ENCODE results near the gene ENOX1. TPM values are rescaled to one million over a fixed set of nuclear protein-coding genes. Genes with fewer than 3 reads are reported as not detected.

The ENOX1 gene
- total RNA-seq, 2 donors from 2014 or later = 1.3 to 2.4 TPM

GRCh38 chr13:43647471-43647870, 139.3 kb downstream of the ENOX1 start:
- Histone ChIP-seq H3K4me1 (no peaks in the 10 kb centered on the region), H3K9me3 (no peaks in the 10 kb centered on the region), H3K27me3 (no peaks in the 10 kb centered on the region), H3K27ac (no peak overlapping the region), H3K36me3 (no peaks in the 10 kb centered on the region), H3K4me3 (no peak overlapping the region)
- no peak for DNase-seq (ENCODE audit: low spot score)
- TF ChIP-seq CTCF (IDR thresholded peaks at IDR 0.05) = no peak

- DNase-seq (ENCODE audit: low spot score) = no peak
- H3K36me3 ChIP-seq = no peaks in the 10 kb centered on the region
- no peaks in the 10 kb centered on the region for H3K9me3 ChIP-seq
- no peaks in the 10 kb centered on the region for H3K4me1 ChIP-seq
- no peak overlapping the region for H3K27ac ChIP-seq
- no peak overlapping the region for H3K4me3 ChIP-seq
- H3K27me3 ChIP-seq = no peaks in the 10 kb centered on the region
- no peak for TF ChIP-seq CTCF (IDR thresholded peaks at IDR 0.05)
These were observed 146.3 kb downstream of the ENOX1 start for GRCh38 chr13:43640476-43640875.

GRCh38 chr13:43631106-43631505, 155.7 kb downstream of the ENOX1 start:
- Histone ChIP-seq H3K36me3 (no peaks in the 10 kb centered on the region), H3K27me3 (no peaks in the 10 kb centered on the region), H3K4me1 (no peaks in the 10 kb centered on the region), H3K27ac (no peak overlapping the region), H3K4me3 (no peak overlapping the region), H3K9me3 (no peaks in the 10 kb centered on the region)
- no peak for DNase-seq (ENCODE audit: low spot score)
- no peak for TF ChIP-seq CTCF (IDR thresholded peaks at IDR 0.05)

- no peaks in the 10 kb centered on the region for H3K27me3 ChIP-seq
- no peak for DNase-seq (ENCODE audit: low spot score)
- no peaks in the 10 kb centered on the region for H3K9me3 ChIP-seq
- H3K27ac ChIP-seq = no peak overlapping the region
- no peaks in the 10 kb centered on the region for H3K36me3 ChIP-seq
- H3K4me3 ChIP-seq = no peak overlapping the region
- TF ChIP-seq CTCF (IDR thresholded peaks at IDR 0.05) = no peak
- no peaks in the 10 kb centered on the region for H3K4me1 ChIP-seq
These were observed 156.9 kb downstream of the ENOX1 start for GRCh38 chr13:43629691-43630480.

GRCh38 chr13:43626994-43627393, 159.8 kb downstream of the ENOX1 start:
- Histone ChIP-seq H3K27me3 (no peaks in the 10 kb centered on the region), H3K27ac (no peak overlapping the region), H3K9me3 (no peaks in the 10 kb centered on the region), H3K4me1 (no peaks in the 10 kb centered on the region), H3K4me3 (no peak overlapping the region), H3K36me3 (no peaks in the 10 kb centered on the region)
- DNase-seq (ENCODE audit: low spot score) = no peak
- TF ChIP-seq CTCF (IDR thresholded peaks at IDR 0.05) = no peak

- no peak for TF ChIP-seq CTCF (IDR thresholded peaks at IDR 0.05)
- no peaks in the 10 kb centered on the region for H3K36me3 ChIP-seq
- H3K27ac ChIP-seq = no peak overlapping the region
- H3K9me3 ChIP-seq = no peaks in the 10 kb centered on the region
- no peak for DNase-seq (ENCODE audit: low spot score)
- no peaks in the 10 kb centered on the region for H3K4me1 ChIP-seq
- no peaks in the 10 kb centered on the region for H3K27me3 ChIP-seq
- H3K4me3 ChIP-seq = no peak overlapping the region
These were observed 172.7 kb downstream of the ENOX1 start for GRCh38 chr13:43614063-43614462.
